ENCODE data around the gene NR6A1.

The NR6A1 gene

GRCh38 chr9:124488641-124489210 is 282.4 kb downstream of the NR6A1 start:
- no peak for DNase-seq (ENCODE audit: low spot score)

- DNase-seq (ENCODE audit: low spot score): no peak
Observed at GRCh38 chr9:124487260-124488182, 283.6 kb downstream of the NR6A1 start.

- no peak for DNase-seq (ENCODE audit: low spot score)
Observed at GRCh38 chr9:124486778-124487259, 284.3 kb downstream of the NR6A1 start.

GRCh38 chr9:124485936-124486335 is 285.2 kb downstream of the NR6A1 start:
- DNase-seq (ENCODE audit: low spot score): no peak

- DNase-seq (ENCODE audit: low spot score): no peak
Observed at GRCh38 chr9:124485201-124485600, 285.9 kb downstream of the NR6A1 start.

GRCh38 chr9:124483481-124483880 is 287.6 kb downstream of the NR6A1 start:
- no peak for DNase-seq (ENCODE audit: low spot score)

GRCh38 chr9:124482431-124483031 is 288.6 kb downstream of the NR6A1 start:
- peak; percentile 50 for DNase-seq (ENCODE audit: low spot score)

- DNase-seq (ENCODE audit: low spot score): no peak
Observed at GRCh38 chr9:124481115-124481514, 290.0 kb downstream of the NR6A1 start.

GRCh38 chr9:124480621-124480981 is 290.5 kb downstream of the NR6A1 start:
- peak; percentile 77 for DNase-seq (ENCODE audit: low spot score)

GRCh38 chr9:124479947-124480620 is 291.0 kb downstream of the NR6A1 start:
- DNase-seq (ENCODE audit: low spot score): no peak

- DNase-seq (ENCODE audit: low spot score): no peak
Observed at GRCh38 chr9:124479371-124479770, 291.7 kb downstream of the NR6A1 start.

- no peak for DNase-seq (ENCODE audit: low spot score)
Observed at GRCh38 chr9:124478354-124478753, 292.8 kb downstream of the NR6A1 start.

- DNase-seq (ENCODE audit: low spot score): no peak
Observed at GRCh38 chr9:124477648-124478285, 293.3 kb downstream of the NR6A1 start.

- DNase-seq (ENCODE audit: low spot score): no peak
Observed at GRCh38 chr9:124477211-124477647, 293.9 kb downstream of the NR6A1 start.

- no peak for DNase-seq (ENCODE audit: low spot score)
Observed at GRCh38 chr9:124475868-124476690, 295.0 kb downstream of the NR6A1 start.

GRCh38 chr9:124475158-124475867 is 295.8 kb downstream of the NR6A1 start:
- DNase-seq (ENCODE audit: low spot score): no peak

- DNase-seq (ENCODE audit: low spot score): no peak
Observed at GRCh38 chr9:124474151-124474550, 297.0 kb downstream of the NR6A1 start.

- DNase-seq (ENCODE audit: low spot score): no peak
Observed at GRCh38 chr9:124473310-124473709, 297.8 kb downstream of the NR6A1 start.

GRCh38 chr9:124472770-124473169 is 298.3 kb downstream of the NR6A1 start:
- DNase-seq (ENCODE audit: low spot score): no peak

- no peak for DNase-seq (ENCODE audit: low spot score)
Observed at GRCh38 chr9:124471761-124472160, 299.4 kb downstream of the NR6A1 start.
